Upper lobe of left lung (tissue), 6 donors: ENCODE data around the gene GCNA. TPM values are rescaled to one million over a fixed set of nuclear protein-coding genes. Genes with fewer than 3 reads are reported as not detected.

Experiments
- ATAC-seq, 2 donors: fragments of 200-7000 bp; cut with Tn5 transposase; one replicate each; pipeline ENCODE4 v1.9.1; 2022; ENCODE audit warnings: mild to moderate bottlenecking in 2 of 2, moderate library complexity in 2 of 2; ENCODE audit not compliant: low FRiP score in 2 of 2
- DNase-seq, 2 donors: peaks; one replicate each; pipeline ENCODE4 v3.0.0-alpha.2; 2019 to 2020
- H3K27ac ChIP-seq, 4 donors: fragments of 200-600 bp; sonication (generic); one replicate each; pipeline ENCODE4 v1.5.1; 2016 to 2019
- H3K27me3 ChIP-seq, 4 donors: fragments of 200-600 bp; sonication (generic); one replicate each; pipeline ENCODE4 v1.5.1; 2017 to 2019
- H3K36me3 ChIP-seq, 4 donors: fragments of 200-600 bp; sonication (generic); one replicate each; pipeline ENCODE4 v1.5.1; 2016 to 2019
- H3K4me1 ChIP-seq, 4 donors: fragments of 200-600 bp; sonication (generic); one replicate each; pipeline ENCODE4 v1.5.1; 2018 to 2019
- H3K4me3 ChIP-seq, 4 donors: fragments of 200-600 bp; sonication (generic); one replicate each; pipeline ENCODE4 v1.5.1; 2017 to 2019; ENCODE audit warnings: mild to moderate bottlenecking in 2 of 4, moderate library complexity in 1 of 4
- H3K9me3 ChIP-seq, 4 donors: fragments of 200-600 bp; sonication (generic); one replicate each; pipeline ENCODE4 v1.5.1; 2018 to 2019
- CTCF ChIP-seq, 6 experiments: fragments of 450-650 bp in 4 of 6; fragments of 200-600 bp in 2 of 6; sonication (generic) in 2 of 6; IDR thresholded peaks; one replicate each; pipeline ENCODE4 v1.5.1; 2016 to 2019; ENCODE audit warnings: antibody characterized with exemption in 6 of 6
- EP300 ChIP-seq, 4 donors: sonication (generic); formaldehyde crosslinking; IDR thresholded peaks; one replicate each; pipeline ENCODE4 v1.5.1; 2017; ENCODE audit warnings: antibody characterized with exemption in 4 of 4, control low read depth in 2 of 4
- POLR2A ChIP-seq, 4 donors: fragments of 450-650 bp; IDR thresholded peaks; one replicate each; pipeline ENCODE4 v1.5.1; 2016 to 2017; ENCODE audit warnings: antibody characterized with exemption in 4 of 4, mild to moderate bottlenecking in 2 of 4
- POLR2AphosphoS5 ChIP-seq, 2 donors: sonication (generic); formaldehyde crosslinking; IDR thresholded peaks; one replicate each; pipeline ENCODE4 v1.5.1; 2017; ENCODE audit warnings: antibody characterized with exemption in 2 of 2
- WGBS, 2 donors: methylation state at CpG; one replicate each; pipeline ENCODE4 v1.1.5; 2017 to 2018; 5-methylcytosine and 5-hydroxymethylcytosine counted together
- total RNA-seq, 6 donors: library from RNA; depleted of rRNA in 4 of 6; stranded (reverse); fragments of >200 nt in 4 of 6; gene quantifications; one replicate each; pipeline versions ENCODE4 v1.1.0 to v1.2.1, GENCODE V29; 2016 to 2021
- donor health status: DM: no; HTN: no; CAD: no; lungs with moderate emphysema.
- donor health status: DM: no; HTN: yes; CAD: no; lungs with severe emphysema.

Gene GCNA
- total RNA-seq, 6 donors from 2014 or later: 1.1 to 7.3 (median 2.9) TPM

DNA sequence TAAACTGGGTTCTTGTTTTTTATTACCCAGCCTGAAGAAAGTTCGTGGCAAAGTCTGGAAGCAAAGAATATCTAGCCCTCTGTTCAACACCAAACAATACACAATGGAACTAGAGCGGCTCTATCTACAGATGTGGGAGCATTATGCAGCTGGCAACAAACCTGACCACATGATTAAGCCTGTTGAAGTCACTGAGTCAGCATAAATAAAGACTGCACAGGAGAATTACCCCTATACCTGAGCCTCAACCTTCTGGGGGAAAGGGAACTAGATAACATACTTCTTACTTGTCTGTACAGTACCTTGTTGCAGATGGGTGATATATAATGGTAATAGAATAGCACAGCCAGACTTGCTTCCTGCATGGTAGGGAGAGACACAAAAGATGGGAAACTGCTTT is 4.6 kb upstream of the GCNA start:
- no peak overlapping the region for H3K27ac ChIP-seq
- no peaks in the 10 kb centered on the region for H3K4me1 ChIP-seq
- peaks cover 0 to 64% (median 19%) of the 10 kb centered on the region in 4 donors for H3K36me3 ChIP-seq
- no peaks in the 10 kb centered on the region for H3K27me3 ChIP-seq
- no peak for DNase-seq
- H3K9me3 ChIP-seq: no peaks in the 10 kb centered on the region
- ATAC-seq: no peak
- TF ChIP-seq CTCF (IDR thresholded peaks at IDR 0.05): no peak
- no peak for TF ChIP-seq POLR2AphosphoS5 (IDR thresholded peaks at IDR 0.05)
- no peak for TF ChIP-seq EP300 (IDR thresholded peaks at IDR 0.05)
- TF ChIP-seq POLR2A (IDR thresholded peaks at IDR 0.05): no peak
- H3K4me3 ChIP-seq: no peak overlapping the region
- WGBS, 2 donors: 76 to 80% methylated on average over 1 to 2 of the region's 2 CpGs

DNA sequence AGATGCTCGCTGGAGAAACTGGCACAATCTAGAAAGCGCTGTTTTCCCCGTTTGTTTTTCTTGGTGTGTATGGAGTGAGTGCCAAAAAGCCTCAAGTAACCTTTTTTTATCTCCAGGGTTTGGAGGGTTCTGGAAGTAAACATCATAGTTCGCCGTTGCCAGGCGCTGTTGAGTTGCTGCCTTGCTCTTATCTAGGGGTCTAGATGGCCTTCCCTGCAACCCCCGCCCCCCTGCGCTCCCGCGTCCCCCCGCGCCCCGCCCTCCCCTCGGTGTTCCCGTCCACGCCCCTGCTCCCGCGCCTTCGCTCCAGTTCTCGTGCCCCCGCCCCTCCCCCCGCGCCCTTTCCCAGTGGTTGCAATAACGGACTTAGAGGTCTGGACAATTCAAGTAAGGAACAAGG is 555 bp upstream of the GCNA start:
- no peaks in the 10 kb centered on the region for H3K4me1 ChIP-seq
- peaks cover 0 to 28% (median 10%) of the 10 kb centered on the region in 4 donors for H3K36me3 ChIP-seq
- WGBS, 2 donors: 86 to 92% methylated on average over 11 to 19 of the region's 24 CpGs
- no peak overlapping the region for H3K27ac ChIP-seq
- TF ChIP-seq POLR2A (IDR thresholded peaks at IDR 0.05) (no peak), CTCF (IDR thresholded peaks at IDR 0.05) (no peak), EP300 (IDR thresholded peaks at IDR 0.05) (no peak), POLR2AphosphoS5 (IDR thresholded peaks at IDR 0.05) (no peak)
- ATAC-seq (no peak), DNase-seq (peak in 1 of 2 donors; percentile 56)
- H3K9me3 ChIP-seq: no peaks in the 10 kb centered on the region
- H3K27me3 ChIP-seq: no peaks in the 10 kb centered on the region
- H3K4me3 ChIP-seq: no peak overlapping the region

GRCh38 chrX:71579136-71579989 is 1.1 kb downstream of the GCNA start:
- peak in 1 of 2 donors; percentile 6 for ATAC-seq

GRCh38 chrX:71579990-71580380 is 1.7 kb downstream of the GCNA start:
- no peaks in the 10 kb centered on the region for H3K27me3 ChIP-seq
- ATAC-seq (peak in 1 of 2 donors; percentile 13), DNase-seq (no peak)
- 85 to 88% methylated on average over 7 of the region's 7 CpGs for WGBS, 2 donors
- no peak overlapping the region for H3K27ac ChIP-seq
- H3K4me1 ChIP-seq: no peaks in the 10 kb centered on the region
- H3K4me3 ChIP-seq: no peak overlapping the region
- H3K36me3 ChIP-seq: peaks cover 0 to 16% (median 2%) of the 10 kb centered on the region in 4 donors
- no peaks in the 10 kb centered on the region for H3K9me3 ChIP-seq
- TF ChIP-seq POLR2A (IDR thresholded peaks at IDR 0.05): no peak
- TF ChIP-seq CTCF (IDR thresholded peaks at IDR 0.05): no peak
- no peak for TF ChIP-seq EP300 (IDR thresholded peaks at IDR 0.05)
- TF ChIP-seq POLR2AphosphoS5 (IDR thresholded peaks at IDR 0.05): no peak

More at GRCh38 chrX:71579136-71579989, 1.1 kb downstream of the GCNA start:
- 90 to 95% methylated on average over 24 to 25 of the region's 26 CpGs for WGBS, 2 donors
- Histone ChIP-seq H3K27ac (no peak overlapping the region), H3K36me3 (peaks cover 0 to 16% (median 6%) of the 10 kb centered on the region in 4 donors), H3K4me3 (no peak overlapping the region), H3K27me3 (no peaks in the 10 kb centered on the region), H3K9me3 (no peaks in the 10 kb centered on the region), H3K4me1 (no peaks in the 10 kb centered on the region)
- TF ChIP-seq POLR2AphosphoS5 (IDR thresholded peaks at IDR 0.05) (no peak), POLR2A (IDR thresholded peaks at IDR 0.05) (no peak), EP300 (IDR thresholded peaks at IDR 0.05) (no peak), CTCF (IDR thresholded peaks at IDR 0.05) (no peak)
- DNase-seq: peak in 1 of 2 donors; percentile 46
